Measurements from ENCODE around the gene UBE2G2. TPM values are rescaled to one million over a fixed set of nuclear protein-coding genes. Genes with fewer than 3 reads are reported as not detected.
A peak's percentile ranks its signal among the peaks of the same experiment; 100 is the strongest.

The UBE2G2 gene
- total and polyA plus RNA-seq, 2 donors (not counting 1 experiment from before 2014, with no cell fraction given), result 49.7 to 61.9 TPM

DNA sequence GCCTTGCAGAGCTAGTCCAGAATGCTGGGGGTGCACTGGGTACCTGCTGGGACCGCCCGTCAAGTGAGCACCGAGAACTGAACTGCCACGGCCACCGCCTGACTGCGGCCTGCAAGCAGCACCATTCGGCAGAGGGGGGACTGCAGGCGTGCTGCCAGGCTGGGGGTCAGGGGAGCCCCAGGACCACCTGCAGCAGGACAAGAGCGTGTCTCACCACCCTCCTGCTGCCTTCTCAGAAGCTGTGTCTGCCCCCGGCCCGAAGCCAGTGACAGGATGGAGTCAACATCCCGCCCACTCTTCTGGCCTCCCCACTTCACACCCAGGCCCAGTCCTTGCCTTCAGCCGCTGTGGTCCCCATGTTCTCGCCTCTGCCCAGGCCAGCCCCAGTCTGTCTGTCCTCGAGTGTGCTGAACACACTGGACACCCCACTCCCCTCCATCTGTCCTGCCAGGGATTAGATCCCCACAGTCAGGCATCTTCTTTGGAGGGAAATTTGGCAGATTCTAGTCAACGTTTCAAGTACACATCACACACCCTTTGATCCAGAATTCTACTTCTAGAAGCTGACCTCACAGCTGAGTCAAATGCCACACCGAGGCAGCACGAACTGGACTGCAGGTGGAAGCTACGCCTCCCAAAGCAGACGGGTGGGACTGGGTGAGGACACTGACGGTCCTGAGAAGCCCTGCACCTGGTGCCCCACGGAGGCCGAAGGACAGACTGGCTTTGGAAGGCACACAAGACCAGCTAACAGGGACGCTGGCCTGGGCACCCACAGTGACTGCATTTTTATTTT lies 45.8 kb upstream of the UBE2G2 start:
- TF ChIP-seq EZH2 (IDR thresholded peaks at IDR 0.05; ENCODE audit: low read length, missing control alignments), result no peak
- TF ChIP-seq CTCF (conservative IDR thresholded peaks at IDR 0.05 in 1 of 2, IDR thresholded peaks at IDR 0.05 in 1 of 2; ENCODE audit: low read depth in 1 of 2, low read length in 2 of 2), result no peak
- H3K79me2 ChIP-seq (ENCODE audit: control insufficient read depth, insufficient read depth, low read length), result no peaks in the 10 kb centered on the region
- H3K9me3 ChIP-seq (ENCODE audit: control insufficient read depth, insufficient read depth, low read depth, low read length), result no peaks in the 10 kb centered on the region
- peaks cover 19% of the 10 kb centered on the region for H3K36me3 ChIP-seq (ENCODE audit: control insufficient read depth, insufficient read depth, low read length)
- no peaks in the 10 kb centered on the region for H4K20me1 ChIP-seq (ENCODE audit: control insufficient read depth, extremely low read depth, insufficient read depth, low read length)
- H3K9ac ChIP-seq (ENCODE audit: insufficient read depth, low read length), result no peak overlapping the region
- H3K27me3 ChIP-seq (ENCODE audit: control insufficient read depth, insufficient read depth, low read length), result peaks cover 3% of the 10 kb centered on the region
- no peak overlapping the region for H2AFZ ChIP-seq (ENCODE audit: low read length)
- H3K4me3 ChIP-seq (replicated peaks in 1 of 4; ENCODE audit: control extremely low read depth in 1 of 4, insufficient read depth in 1 of 4, low read depth in 3 of 4, low read length in 4 of 4), result no peak overlapping the region
- H3K4me2 ChIP-seq (ENCODE audit: extremely low read depth, insufficient read depth, low read length), result no peak overlapping the region
- DNase-seq (ENCODE audit: low read depth in 2 of 2), result no peak
- H3K4me1 ChIP-seq (ENCODE audit: control insufficient read depth, extremely low read depth, insufficient read depth, low read length), result peaks cover 13% of the 10 kb centered on the region
- no peak overlapping the region for H3K27ac ChIP-seq (ENCODE audit: insufficient read depth, low read length)

GRCh38 chr21:44846485-44847260 lies 45.1 kb upstream of the UBE2G2 start:
- no peak overlapping the region for H3K27ac ChIP-seq (ENCODE audit: insufficient read depth, low read length)
- no peak for TF ChIP-seq EZH2 (IDR thresholded peaks at IDR 0.05; ENCODE audit: low read length, missing control alignments)
- no peak for TF ChIP-seq CTCF (conservative IDR thresholded peaks at IDR 0.05 in 1 of 2, IDR thresholded peaks at IDR 0.05 in 1 of 2; ENCODE audit: low read depth in 1 of 2, low read length in 2 of 2)
- no peaks in the 10 kb centered on the region for H3K9me3 ChIP-seq (ENCODE audit: control insufficient read depth, insufficient read depth, low read depth, low read length)
- H3K36me3 ChIP-seq (ENCODE audit: control insufficient read depth, insufficient read depth, low read length), result peaks cover 19% of the 10 kb centered on the region
- peak in 1 of 2 donors; percentile 64 for DNase-seq (ENCODE audit: low read depth in 2 of 2)
- peak overlapping the region; percentile 81 for H3K4me2 ChIP-seq (ENCODE audit: extremely low read depth, insufficient read depth, low read length)
- H3K4me1 ChIP-seq (ENCODE audit: control insufficient read depth, extremely low read depth, insufficient read depth, low read length), result peaks cover 13% of the 10 kb centered on the region
- no peak overlapping the region for H3K9ac ChIP-seq (ENCODE audit: insufficient read depth, low read length)
- H3K27me3 ChIP-seq (ENCODE audit: control insufficient read depth, insufficient read depth, low read length), result peaks cover 3% of the 10 kb centered on the region
- H4K20me1 ChIP-seq (ENCODE audit: control insufficient read depth, extremely low read depth, insufficient read depth, low read length), result no peaks in the 10 kb centered on the region
- no peak overlapping the region for H2AFZ ChIP-seq (ENCODE audit: low read length)
- peak overlapping the region in 2 of 4 experiments; percentile 6 to 56 for H3K4me3 ChIP-seq (replicated peaks in 1 of 4; ENCODE audit: control extremely low read depth in 1 of 4, insufficient read depth in 1 of 4, low read depth in 3 of 4, low read length in 4 of 4)
- no peaks in the 10 kb centered on the region for H3K79me2 ChIP-seq (ENCODE audit: control insufficient read depth, insufficient read depth, low read length)

GRCh38 chr21:44846224-44846484 lies 44.5 kb upstream of the UBE2G2 start:
- no peak overlapping the region for H2AFZ ChIP-seq (ENCODE audit: low read length)
- peak in 1 of 2 donors; percentile 35 for DNase-seq (ENCODE audit: low read depth in 2 of 2)
- no peak for TF ChIP-seq EZH2 (IDR thresholded peaks at IDR 0.05; ENCODE audit: low read length, missing control alignments)
- TF ChIP-seq CTCF (conservative IDR thresholded peaks at IDR 0.05 in 1 of 2, IDR thresholded peaks at IDR 0.05 in 1 of 2; ENCODE audit: low read depth in 1 of 2, low read length in 2 of 2), result no peak
- peak overlapping the region; percentile 81 for H3K4me2 ChIP-seq (ENCODE audit: extremely low read depth, insufficient read depth, low read length)
- H3K4me1 ChIP-seq (ENCODE audit: control insufficient read depth, extremely low read depth, insufficient read depth, low read length), result peaks cover 13% of the 10 kb centered on the region
- H3K9ac ChIP-seq (ENCODE audit: insufficient read depth, low read length), result no peak overlapping the region
- H3K79me2 ChIP-seq (ENCODE audit: control insufficient read depth, insufficient read depth, low read length), result no peaks in the 10 kb centered on the region
- H3K27me3 ChIP-seq (ENCODE audit: control insufficient read depth, insufficient read depth, low read length), result peaks cover 3% of the 10 kb centered on the region
- H4K20me1 ChIP-seq (ENCODE audit: control insufficient read depth, extremely low read depth, insufficient read depth, low read length), result no peaks in the 10 kb centered on the region
- peak overlapping the region; percentile 6 to 56 (median 34) for H3K4me3 ChIP-seq (replicated peaks in 1 of 4; ENCODE audit: control extremely low read depth in 1 of 4, insufficient read depth in 1 of 4, low read depth in 3 of 4, low read length in 4 of 4)
- H3K27ac ChIP-seq (ENCODE audit: insufficient read depth, low read length), result no peak overlapping the region
- peaks cover 17% of the 10 kb centered on the region for H3K36me3 ChIP-seq (ENCODE audit: control insufficient read depth, insufficient read depth, low read length)
- H3K9me3 ChIP-seq (ENCODE audit: control insufficient read depth, insufficient read depth, low read depth, low read length), result no peaks in the 10 kb centered on the region

Measured in fibroblast of lung (primary cell).